Breast epithelium (tissue), 3 donors: ENCODE data around the gene C6orf89.

Experiments
- CTCF ChIP-seq, 3 donors: fragments of 450-650 bp; IDR thresholded peaks; one replicate each; pipeline ENCODE4 v1.5.1; 2016 to 2017; ENCODE audit warnings: antibody characterized with exemption in 3 of 3, mild to moderate bottlenecking in 3 of 3, moderate library complexity in 3 of 3
- POLR2A ChIP-seq: fragments of 450-650 bp; IDR thresholded peaks from one replicate; pipeline ENCODE4 v1.6.1; 2016; ENCODE audit warnings: antibody characterized with exemption, mild to moderate bottlenecking, moderate library complexity
- POLR2AphosphoS5 ChIP-seq, 3 donors: sonication (generic); formaldehyde crosslinking; IDR thresholded peaks; one replicate each; pipeline ENCODE4 v1.6.1; 2017; ENCODE audit warnings: antibody characterized with exemption in 3 of 3

- TF ChIP-seq CTCF (IDR thresholded peaks at IDR 0.05) (no peak), POLR2A (no peak), POLR2AphosphoS5 (IDR thresholded peaks at IDR 0.05) (no peak)
Observed at GRCh38 chr6:36844232-36845170, 41.3 kb upstream of the C6orf89 start.
